NCI-H774 (cell line): ENCODE data around the gene HIBADH.

Experiments
- DNase-seq: peaks from one replicate; lab custom pipeline; 2025; lab: John Stamatoyannopoulos, UW

The HIBADH gene

GRCh38 chr7:27635728-27636127, 27.0 kb downstream of the HIBADH start:
- DNase-seq = no peak

DNA sequence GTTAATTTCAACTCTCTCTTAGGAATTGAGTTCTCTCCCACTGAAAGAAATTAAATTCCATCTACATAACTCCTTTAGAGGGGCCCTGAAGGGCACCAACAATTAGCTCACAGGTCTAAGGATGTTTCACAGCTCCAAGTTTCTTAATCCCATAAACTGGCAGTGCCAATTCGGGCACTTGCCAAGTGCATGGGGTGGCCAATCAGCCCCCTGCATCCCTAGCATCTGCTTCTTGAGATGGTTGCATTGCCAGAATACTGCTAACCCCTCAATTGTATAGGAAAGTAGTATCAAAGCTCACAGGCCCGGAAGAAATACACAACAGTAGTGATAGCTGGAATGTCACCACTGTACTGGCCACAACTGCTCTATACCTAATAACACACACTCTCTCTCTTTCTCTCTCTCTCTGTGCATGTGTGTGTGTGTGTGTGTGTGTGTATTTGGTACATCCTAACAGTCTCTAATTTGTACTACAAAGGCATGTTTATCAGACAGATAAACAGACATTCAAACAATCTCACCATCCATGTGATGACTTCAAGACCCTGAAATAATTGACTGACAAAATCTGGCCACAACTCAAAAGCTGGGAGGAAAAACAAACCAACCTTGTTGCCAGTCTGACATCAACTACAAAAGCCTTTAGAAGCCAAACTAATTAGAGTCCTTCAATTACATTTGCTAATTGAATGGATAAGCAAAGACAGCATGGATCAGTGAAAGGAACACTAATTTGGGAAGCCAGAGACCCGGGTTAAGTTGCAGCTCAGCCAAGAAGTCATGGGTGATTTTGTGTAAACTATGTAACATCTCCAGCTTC, 27.8 kb downstream of the HIBADH start:
- peak; percentile 24 for DNase-seq

DNA sequence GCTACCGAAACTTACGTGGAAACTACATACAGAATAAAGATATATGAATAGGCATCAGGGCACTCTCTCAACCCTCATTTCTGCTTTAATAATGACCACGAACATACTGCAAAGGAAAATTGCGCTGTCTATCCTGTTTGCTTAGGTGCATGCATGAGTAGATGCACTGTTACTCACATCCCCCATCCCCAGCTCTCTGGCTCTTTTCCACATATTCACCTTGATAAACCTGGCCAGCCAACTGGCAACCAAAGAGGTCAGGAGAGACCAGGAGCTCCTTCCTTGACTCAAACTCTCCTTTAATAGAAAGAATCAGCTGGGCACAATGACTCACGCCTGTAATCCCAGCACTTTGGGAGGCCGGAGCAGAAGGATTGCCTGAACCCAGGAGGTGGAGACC, 29.6 kb downstream of the HIBADH start:
- DNase-seq = no peak

DNA sequence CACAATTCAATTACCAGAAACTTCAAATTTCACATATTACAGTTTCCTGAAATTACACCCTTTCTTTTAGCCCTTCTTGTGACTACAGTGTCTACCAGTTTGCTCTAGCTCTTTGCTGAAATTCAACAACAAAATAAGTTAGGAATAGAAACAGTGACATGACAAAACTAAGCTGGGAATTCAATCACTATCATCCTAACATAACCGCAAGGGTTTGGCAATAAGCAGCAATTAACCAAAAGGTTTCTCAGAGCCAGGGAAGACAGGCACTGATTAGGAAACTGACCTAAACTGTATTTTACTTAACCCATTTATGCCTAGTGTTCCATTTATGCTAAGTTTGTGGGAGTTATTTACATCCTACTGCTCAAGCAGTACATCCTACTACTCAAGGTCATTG, 31.3 kb downstream of the HIBADH start:
- no peak for DNase-seq

DNA sequence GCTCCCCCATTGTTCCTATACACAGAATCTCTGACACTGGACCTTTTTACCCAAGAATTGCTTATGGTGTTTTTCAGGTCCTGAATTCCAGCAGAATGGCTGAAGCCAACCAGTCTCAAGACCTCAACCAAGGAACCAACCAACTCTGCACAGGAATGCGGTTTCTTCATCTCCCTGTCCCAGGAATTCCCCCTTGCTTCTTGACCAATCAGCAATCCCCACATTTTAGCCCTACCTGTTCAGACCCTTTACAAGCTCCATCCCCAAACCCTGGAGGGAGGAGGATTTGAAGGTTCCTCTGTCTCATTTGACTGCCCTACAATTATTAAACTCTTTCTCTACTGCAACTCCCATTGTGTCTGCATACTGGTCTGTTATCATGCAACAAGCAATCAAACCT, 35.5 kb downstream of the HIBADH start:
- DNase-seq = no peak

- no peak for DNase-seq
These were observed 43.2 kb downstream of the HIBADH start for GRCh38 chr7:27619492-27619891.

DNA sequence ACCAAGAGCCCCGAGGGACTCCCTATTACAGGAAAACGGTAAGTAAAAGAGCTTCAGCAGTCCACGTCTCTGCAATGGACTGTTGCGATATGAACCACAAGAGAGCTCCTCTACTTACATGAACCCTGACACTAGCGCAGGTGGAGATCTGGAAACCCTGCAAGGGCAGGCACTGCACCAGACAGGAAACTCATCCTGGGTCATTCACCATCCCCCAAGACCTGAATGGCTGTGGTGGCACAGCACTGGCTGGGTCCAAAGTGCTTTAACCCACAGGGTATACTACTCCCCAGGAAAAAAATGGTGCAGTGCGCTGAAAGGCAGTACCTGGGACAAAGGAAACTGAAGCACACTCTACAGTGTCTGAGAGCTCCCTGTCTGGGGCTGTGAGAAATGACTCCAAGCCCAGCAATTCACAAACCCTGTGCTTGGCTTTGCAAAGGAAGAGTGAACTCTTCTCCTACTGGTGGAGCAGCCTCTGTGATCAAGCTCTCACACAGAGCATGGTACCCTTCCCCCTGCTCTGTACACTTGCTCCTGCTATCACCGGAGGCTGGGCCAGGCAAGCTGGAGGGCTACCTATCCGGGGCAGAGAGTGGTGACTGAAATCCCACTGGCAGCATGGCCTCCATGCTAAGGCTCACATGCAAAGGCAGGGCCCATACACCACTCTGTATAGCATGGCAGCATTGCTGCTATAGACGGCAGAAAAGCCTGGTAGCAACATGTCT, 44.9 kb downstream of the HIBADH start:
- no peak for DNase-seq

GRCh38 chr7:27616914-27617548, 45.7 kb downstream of the HIBADH start:
- no peak for DNase-seq

GRCh38 chr7:27616186-27616491, 46.5 kb downstream of the HIBADH start:
- DNase-seq = no peak

DNA sequence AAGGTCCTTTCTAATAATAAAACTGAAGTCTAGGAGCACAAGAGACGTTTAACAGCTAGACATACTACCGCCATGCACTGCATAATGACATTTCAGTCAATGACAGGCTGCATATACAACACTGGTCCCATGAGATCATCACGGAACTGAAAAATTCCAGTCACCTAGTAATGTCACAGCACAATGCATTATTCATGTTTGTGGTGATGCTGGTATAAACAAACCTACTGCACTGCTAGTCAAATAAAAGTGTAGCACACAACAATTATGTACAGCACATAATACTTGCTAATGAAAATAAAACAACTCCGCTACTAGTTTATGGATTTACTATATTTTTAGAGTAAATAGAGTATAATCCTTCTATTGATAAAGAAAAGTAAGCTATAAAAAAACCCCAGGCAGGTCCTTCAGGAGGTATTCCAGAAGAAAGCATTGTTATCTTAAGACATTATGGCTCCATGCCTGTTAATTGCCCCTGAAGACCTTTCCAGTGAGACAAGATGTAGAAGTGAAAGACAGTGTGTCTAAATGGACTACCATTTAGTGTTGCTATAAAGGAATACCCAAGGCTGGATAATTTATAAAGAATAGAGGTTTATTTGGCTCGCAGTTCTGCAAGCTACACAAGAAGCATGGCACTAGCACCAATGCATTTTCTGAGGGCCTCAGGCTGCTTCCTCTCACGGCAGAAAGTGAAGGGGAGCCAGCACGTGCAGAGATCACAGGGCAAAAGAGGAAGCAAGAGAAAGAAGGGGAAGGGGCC, 47.1 kb downstream of the HIBADH start:
- no peak for DNase-seq

DNA sequence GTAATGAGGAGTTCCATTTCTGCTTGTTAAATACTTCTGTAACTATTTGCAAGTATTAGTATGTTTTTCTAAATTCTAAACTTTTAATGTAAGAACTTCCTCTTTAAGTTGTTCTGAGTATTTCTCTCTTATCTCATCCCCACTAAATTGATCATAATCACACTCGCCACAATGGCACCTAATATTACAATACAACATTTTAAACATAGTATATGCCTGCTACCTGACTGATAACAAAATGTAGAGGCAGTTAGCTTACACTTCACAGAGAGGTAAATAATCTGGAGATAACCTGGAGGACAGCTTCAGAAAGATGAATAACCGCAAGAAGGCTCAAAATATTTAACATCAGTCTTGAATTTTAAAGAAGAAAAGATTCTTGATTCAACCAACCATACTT, 48.6 kb downstream of the HIBADH start:
- no peak for DNase-seq

GRCh38 chr7:27611059-27611458, 51.6 kb downstream of the HIBADH start:
- peak; percentile 26 for DNase-seq

- DNase-seq = no peak
These were observed 53.7 kb downstream of the HIBADH start for GRCh38 chr7:27608776-27609495.

DNA sequence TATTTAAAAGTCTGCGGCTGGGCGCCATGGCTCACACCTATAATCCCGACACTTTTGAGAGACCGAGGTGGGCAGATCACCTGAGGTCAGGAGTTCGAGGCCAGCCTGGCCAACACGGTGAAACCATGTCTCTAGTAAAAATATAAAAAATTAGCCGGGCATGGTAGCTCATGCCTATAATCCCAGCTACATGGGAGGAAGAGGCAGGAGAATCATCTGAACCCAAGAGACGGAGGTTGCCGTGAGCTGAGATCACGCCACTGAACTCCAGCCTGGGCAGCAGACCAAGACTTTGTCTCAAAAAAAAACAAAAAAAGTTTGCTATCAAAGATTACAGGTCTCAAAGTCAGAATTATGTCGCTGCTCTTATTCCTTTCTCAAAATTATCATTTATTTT, 55.5 kb downstream of the HIBADH start:
- no peak for DNase-seq

DNA sequence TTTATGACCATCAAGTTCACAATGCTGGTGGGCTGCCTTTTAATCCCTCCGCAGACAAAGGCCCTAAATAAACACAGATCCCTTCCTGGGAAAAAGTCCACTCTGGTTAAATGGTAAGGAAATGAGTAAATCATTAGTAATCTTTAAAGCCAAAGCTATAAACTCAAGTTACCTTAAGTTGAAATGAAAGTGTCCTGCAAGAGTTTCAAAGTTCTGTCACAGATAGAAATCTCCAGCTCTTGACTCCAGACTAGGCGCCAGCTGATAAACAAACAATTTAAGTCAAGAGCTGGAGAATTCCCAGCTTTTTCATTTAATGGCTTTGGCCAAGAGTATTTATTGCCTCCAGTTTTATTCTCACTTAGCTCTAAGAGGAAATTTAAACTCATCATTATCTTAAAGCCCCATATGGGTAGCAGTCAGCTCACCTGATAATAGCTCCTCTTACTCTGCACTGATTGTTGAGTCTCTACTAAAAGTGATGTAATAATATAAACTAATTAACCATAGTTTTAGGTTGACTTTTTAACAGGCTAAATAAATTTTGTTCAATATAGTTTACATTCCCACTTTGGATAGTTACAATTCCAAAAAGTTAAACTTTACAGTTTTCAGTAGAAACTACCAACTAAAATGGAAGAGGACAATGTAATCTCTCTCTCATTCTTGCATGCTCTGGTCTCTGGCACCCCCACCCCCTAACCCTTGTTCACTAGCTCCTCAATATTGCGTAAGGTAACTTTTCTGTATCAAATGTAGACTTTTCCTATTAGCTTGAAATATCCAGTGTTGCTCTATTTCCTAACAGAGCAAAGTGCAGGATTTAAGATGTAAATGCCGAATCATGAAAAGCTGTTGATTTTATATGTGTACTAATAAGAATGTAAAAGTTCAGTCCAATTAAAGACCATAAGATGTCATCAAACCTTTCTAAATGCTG, 56.1 kb downstream of the HIBADH start:
- no peak for DNase-seq

DNA sequence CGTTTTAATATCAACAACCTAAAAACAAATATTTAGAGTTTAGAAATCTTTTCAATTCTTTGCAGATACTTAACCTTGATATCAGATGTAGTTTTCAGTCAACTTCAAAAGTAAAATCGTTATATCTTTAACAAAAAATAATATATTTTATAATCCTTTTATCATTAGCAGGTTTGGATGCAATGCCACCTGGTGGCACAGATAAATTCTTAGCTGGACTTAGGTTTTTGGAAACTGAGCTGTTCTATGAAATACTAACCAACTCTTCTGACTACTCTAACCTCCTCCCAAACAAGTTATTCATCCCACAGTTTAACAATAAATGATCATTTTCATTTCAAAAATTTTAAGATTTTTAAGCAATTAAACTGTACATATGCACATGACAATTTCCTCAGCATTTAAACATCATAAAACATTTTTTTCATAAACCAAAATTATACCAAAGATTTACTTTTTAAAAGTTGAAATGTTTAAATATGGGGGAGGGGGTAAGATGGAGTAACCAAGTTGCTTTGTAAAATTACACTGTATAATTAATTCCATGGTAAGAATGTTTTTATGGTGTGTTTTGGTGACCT, 56.9 kb downstream of the HIBADH start:
- DNase-seq = no peak

DNA sequence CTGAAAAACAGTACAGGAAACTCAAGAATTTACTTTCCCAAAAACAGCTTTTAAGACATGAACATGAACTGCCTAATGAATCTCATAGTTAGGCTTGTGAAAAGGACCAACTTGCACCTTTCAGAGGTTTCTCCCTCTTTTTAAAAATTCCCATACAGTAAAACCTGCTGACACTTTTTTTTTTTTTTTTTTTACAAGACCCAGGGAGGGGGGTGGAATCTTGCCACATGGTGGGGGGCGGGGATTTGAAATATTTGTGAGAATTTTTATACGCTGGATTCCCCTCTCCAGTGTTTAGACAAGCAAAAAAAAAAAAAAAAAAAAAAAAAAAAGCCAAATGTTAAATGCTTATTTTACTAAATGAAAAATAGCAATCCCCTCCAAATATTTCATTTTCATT, 57.4 kb downstream of the HIBADH start:
- DNase-seq = no peak

DNA sequence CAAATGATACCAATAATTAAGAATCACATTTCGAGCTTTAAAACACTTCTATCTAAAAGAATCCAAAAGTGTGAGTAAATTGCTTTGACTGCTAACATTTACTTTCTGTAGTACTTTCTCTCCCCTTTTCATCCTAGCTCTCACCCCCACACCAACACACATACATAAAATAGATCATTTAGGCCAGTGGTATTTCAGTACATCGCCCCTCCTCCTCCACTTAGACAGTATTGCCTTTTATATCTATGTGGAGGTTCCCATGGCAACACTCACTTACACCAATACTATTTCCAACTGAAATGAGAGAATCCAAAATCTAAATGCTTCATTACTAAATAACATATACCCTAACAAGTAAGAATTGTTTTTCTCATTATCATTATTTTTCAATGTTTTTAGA, 58.9 kb downstream of the HIBADH start:
- no peak for DNase-seq

- DNase-seq = no peak
These were observed 59.9 kb downstream of the HIBADH start for GRCh38 chr7:27602766-27603165.

DNA sequence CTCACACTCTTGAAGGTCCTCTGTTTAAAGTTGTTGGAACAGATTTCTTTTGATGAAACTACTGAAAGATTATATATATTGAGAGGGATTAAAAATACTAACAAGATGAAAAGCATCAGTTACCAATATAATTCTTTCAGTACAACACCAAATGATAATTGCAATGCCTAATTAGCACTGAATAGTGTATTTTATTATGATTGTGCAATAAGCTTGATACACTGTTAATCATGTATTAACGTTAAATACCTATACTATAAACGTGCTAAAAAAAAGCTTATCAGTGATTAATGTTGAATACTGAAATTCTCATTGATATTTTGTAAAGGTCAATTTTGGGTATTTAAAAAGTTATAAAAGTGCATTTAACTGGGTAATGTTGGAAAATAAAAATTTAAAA, 61.5 kb downstream of the HIBADH start:
- no peak for DNase-seq
